ENCODE measurements around the gene DYNC1H1. TPM values are rescaled to one million over a fixed set of nuclear protein-coding genes. Genes with fewer than 3 reads are reported as not detected.

DYNC1H1 gene
- total RNA-seq, 1 experiment from 2014 or later: 361 TPM

DNA sequence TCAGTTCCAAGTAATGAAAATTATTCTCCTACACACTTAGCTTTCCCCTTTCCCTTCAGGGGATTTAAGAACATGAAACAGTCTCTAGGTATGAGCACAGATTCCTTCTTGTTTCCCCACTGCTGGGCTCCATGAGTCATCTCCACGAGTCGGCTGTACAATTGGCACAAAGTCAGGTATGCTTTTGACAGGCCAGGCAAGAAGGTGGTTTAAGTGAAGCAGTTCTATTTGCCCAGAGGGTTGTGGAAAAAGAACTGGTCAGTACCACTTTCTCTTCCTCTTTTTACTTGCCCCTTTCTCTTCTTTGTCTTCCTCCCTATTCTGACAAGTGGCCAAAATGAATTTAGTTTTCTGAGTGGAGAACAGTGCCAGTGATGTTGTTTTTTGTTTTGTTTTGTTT, 16.3 kb downstream of the DYNC1H1 start:
- ATAC-seq: peak; percentile 88
- H4K20me1 ChIP-seq (ENCODE audit: insufficient read depth): no peaks in the 10 kb centered on the region
- no peaks in the 10 kb centered on the region for H3K9me2 ChIP-seq (ENCODE audit: insufficient read depth)
- no TSS peak for BruUV-seq (replicated peaks)
- H3K4me1 ChIP-seq (ENCODE audit: control insufficient read depth in 1 of 2, insufficient read depth in 2 of 2, low read length in 2 of 2): peaks cover 12 to 14% of the 10 kb centered on the region in 2 experiments
- peak; percentile 73 for DNase-seq (ENCODE audit: low read depth, low spot score)
- no peak overlapping the region for H2AFZ ChIP-seq (ENCODE audit: low read depth, low read length, poor library complexity, severe bottlenecking)
- CTCF ChIA-PET: no interaction called here
- peak overlapping the region; percentile 29 for H3K4me2 ChIP-seq (ENCODE audit: low read length)
- peaks cover 40 to 54% of the 10 kb centered on the region in 2 experiments; a peak in 3 of 4 replicates for H3K36me3 ChIP-seq (ENCODE audit: control insufficient read depth in 1 of 2, insufficient read depth in 2 of 2, low read length in 2 of 2)
- no peak overlapping the region for H3K4me3 ChIP-seq (replicated peaks in 1 of 2; ENCODE audit: low read depth in 1 of 2, low read length in 2 of 2)
- POLR2A ChIA-PET: no interaction called here
- H3K79me2 ChIP-seq (ENCODE audit: insufficient read depth, low read length): peaks cover 11% of the 10 kb centered on the region; the same call in 1 of the 2 replicates
- H3K27me3 ChIP-seq (ENCODE audit: insufficient read depth, low read length): no peaks in the 10 kb centered on the region
- H3K27ac ChIP-seq (ENCODE audit: low read depth, low read length): peak overlapping the region; percentile 22; the same call in 1 of the 2 replicates
- RAD21 ChIA-PET (ENCODE audit: low non-redundant PET in 1 of 2, low total read pairs in 2 of 2, uncharacterized antibody in 2 of 2, unreplicated experiment in 2 of 2): no interaction called here
- H3K9ac ChIP-seq (ENCODE audit: low read length): no peak overlapping the region
- H3K9me3 ChIP-seq (ENCODE audit: control insufficient read depth in 1 of 2, insufficient read depth in 1 of 2, low read depth in 1 of 2, low read length in 2 of 2): no peaks in the 10 kb centered on the region
- intact Hi-C loops (cut with micrococcal nuclease): no loop called here
- TF ChIP-seq EZH2phosphoT487 (IDR thresholded peaks at IDR 0.05; ENCODE audit: borderline replicate concordance): no peak
- peak; percentile 64; the same call in 1 of the 2 replicates for TF ChIP-seq FOSL1 (IDR thresholded peaks at IDR 0.05; ENCODE audit: low read depth)
- no peak for TF ChIP-seq ZNF274 (IDR thresholded peaks at IDR 0.05; ENCODE audit: low read depth, low read length)
- TF ChIP-seq CBX3 (IDR thresholded peaks at IDR 0.05; ENCODE audit: low read depth): no peak; the same call in 1 of the 2 replicates
- 0 out of 2 replicates have a peak, but pooled peaks have one; percentile 32 for TF ChIP-seq CEBPB (IDR thresholded peaks at IDR 0.05; ENCODE audit: low read depth)
- TF ChIP-seq, protein P1, sequence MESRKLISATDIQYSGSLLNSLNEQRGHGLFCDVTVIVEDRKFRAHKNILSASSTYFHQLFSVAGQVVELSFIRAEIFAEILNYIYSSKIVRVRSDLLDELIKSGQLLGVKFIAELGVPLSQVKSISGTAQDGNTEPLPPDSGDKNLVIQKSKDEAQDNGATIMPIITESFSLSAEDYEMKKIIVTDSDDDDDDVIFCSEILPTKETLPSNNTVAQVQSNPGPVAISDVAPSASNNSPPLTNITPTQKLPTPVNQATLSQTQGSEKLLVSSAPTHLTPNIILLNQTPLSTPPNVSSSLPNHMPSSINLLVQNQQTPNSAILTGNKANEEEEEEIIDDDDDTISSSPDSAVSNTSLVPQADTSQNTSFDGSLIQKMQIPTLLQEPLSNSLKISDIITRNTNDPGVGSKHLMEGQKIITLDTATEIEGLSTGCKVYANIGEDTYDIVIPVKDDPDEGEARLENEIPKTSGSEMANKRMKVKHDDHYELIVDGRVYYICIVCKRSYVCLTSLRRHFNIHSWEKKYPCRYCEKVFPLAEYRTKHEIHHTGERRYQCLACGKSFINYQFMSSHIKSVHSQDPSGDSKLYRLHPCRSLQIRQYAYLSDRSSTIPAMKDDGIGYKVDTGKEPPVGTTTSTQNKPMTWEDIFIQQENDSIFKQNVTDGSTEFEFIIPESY (IDR thresholded peaks at IDR 0.05; ENCODE audit: extremely low read depth, insufficient replicate concordance, low read length): no peak
- TF ChIP-seq SP1 (IDR thresholded peaks at IDR 0.05; ENCODE audit: low read depth): no peak
- TF ChIP-seq, protein P2, sequence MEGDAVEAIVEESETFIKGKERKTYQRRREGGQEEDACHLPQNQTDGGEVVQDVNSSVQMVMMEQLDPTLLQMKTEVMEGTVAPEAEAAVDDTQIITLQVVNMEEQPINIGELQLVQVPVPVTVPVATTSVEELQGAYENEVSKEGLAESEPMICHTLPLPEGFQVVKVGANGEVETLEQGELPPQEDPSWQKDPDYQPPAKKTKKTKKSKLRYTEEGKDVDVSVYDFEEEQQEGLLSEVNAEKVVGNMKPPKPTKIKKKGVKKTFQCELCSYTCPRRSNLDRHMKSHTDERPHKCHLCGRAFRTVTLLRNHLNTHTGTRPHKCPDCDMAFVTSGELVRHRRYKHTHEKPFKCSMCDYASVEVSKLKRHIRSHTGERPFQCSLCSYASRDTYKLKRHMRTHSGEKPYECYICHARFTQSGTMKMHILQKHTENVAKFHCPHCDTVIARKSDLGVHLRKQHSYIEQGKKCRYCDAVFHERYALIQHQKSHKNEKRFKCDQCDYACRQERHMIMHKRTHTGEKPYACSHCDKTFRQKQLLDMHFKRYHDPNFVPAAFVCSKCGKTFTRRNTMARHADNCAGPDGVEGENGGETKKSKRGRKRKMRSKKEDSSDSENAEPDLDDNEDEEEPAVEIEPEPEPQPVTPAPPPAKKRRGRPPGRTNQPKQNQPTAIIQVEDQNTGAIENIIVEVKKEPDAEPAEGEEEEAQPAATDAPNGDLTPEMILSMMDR (IDR thresholded peaks at IDR 0.05 in 2 of 3, conservative IDR thresholded peaks at IDR 0.05 in 1 of 3; ENCODE audit: borderline replicate concordance in 1 of 3, insufficient read depth in 1 of 3, low read depth in 2 of 3, low read length in 2 of 3): no peak
- TF ChIP-seq, protein P3, sequence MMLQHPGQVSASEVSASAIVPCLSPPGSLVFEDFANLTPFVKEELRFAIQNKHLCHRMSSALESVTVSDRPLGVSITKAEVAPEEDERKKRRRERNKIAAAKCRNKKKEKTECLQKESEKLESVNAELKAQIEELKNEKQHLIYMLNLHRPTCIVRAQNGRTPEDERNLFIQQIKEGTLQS (IDR thresholded peaks at IDR 0.05): no peak
- TF ChIP-seq JUND (IDR thresholded peaks at IDR 0.05): peak; percentile 68
- no peak for TF ChIP-seq ELF1 (IDR thresholded peaks at IDR 0.05; ENCODE audit: borderline replicate concordance, low read depth)
- TF ChIP-seq RAD21 (IDR thresholded peaks at IDR 0.05; ENCODE audit: low read depth): peak; percentile 9; the same call in 1 of the 2 replicates
- TF ChIP-seq SIN3A (IDR thresholded peaks at IDR 0.05; ENCODE audit: low read depth): peak; percentile 80
- no peak for TF ChIP-seq POLR2A (IDR thresholded peaks at IDR 0.05; ENCODE audit: borderline replicate concordance, extremely low read depth, insufficient read depth, insufficient read length)
- no peak for TF ChIP-seq SRF (IDR thresholded peaks at IDR 0.05; ENCODE audit: low read depth)
- no peak for TF ChIP-seq TCF7L2 (IDR thresholded peaks at IDR 0.05; ENCODE audit: borderline replicate concordance, extremely low read depth, insufficient read depth, insufficient read length)
- no peak for TF ChIP-seq EZH2 (IDR thresholded peaks at IDR 0.05)
- TF ChIP-seq, protein P4, sequence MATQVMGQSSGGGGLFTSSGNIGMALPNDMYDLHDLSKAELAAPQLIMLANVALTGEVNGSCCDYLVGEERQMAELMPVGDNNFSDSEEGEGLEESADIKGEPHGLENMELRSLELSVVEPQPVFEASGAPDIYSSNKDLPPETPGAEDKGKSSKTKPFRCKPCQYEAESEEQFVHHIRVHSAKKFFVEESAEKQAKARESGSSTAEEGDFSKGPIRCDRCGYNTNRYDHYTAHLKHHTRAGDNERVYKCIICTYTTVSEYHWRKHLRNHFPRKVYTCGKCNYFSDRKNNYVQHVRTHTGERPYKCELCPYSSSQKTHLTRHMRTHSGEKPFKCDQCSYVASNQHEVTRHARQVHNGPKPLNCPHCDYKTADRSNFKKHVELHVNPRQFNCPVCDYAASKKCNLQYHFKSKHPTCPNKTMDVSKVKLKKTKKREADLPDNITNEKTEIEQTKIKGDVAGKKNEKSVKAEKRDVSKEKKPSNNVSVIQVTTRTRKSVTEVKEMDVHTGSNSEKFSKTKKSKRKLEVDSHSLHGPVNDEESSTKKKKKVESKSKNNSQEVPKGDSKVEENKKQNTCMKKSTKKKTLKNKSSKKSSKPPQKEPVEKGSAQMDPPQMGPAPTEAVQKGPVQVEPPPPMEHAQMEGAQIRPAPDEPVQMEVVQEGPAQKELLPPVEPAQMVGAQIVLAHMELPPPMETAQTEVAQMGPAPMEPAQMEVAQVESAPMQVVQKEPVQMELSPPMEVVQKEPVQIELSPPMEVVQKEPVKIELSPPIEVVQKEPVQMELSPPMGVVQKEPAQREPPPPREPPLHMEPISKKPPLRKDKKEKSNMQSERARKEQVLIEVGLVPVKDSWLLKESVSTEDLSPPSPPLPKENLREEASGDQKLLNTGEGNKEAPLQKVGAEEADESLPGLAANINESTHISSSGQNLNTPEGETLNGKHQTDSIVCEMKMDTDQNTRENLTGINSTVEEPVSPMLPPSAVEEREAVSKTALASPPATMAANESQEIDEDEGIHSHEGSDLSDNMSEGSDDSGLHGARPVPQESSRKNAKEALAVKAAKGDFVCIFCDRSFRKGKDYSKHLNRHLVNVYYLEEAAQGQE (IDR thresholded peaks at IDR 0.05; ENCODE audit: low read depth): no peak
- no peak for TF ChIP-seq ZFX (IDR thresholded peaks at IDR 0.05)
- no peak for TF ChIP-seq YY1 (IDR thresholded peaks at IDR 0.05; ENCODE audit: extremely low read depth, insufficient replicate concordance, low read depth, low read length)
- TF ChIP-seq EGR1 (IDR thresholded peaks at IDR 0.05; ENCODE audit: low read depth): no peak
- TF ChIP-seq POLR2AphosphoS5 (IDR thresholded peaks at IDR 0.05; ENCODE audit: low read depth, low read length): peak; percentile 28; the same call in 1 of the 2 replicates

Data from HCT116 (cell line).